Activated naive CD8-positive, alpha-beta T cell (primary cell): ENCODE measurements around the gene HMCN1.
"Not testable (repeated sequence)": the region's sequence is repeated elsewhere in the genome, so short reads cannot be mapped to it uniquely, and the experiment has no call there.

Experiments used
- H3K27ac Mint-ChIP-seq: one replicate; pipeline ENCODE4 v1.8.0; 2021; ENCODE audit warnings: mixed read lengths
- H3K27me3 Mint-ChIP-seq: one replicate; pipeline ENCODE4 v1.8.0; 2021; ENCODE audit warnings: mixed read lengths
- H3K36me3 Mint-ChIP-seq: one replicate; pipeline ENCODE4 v1.8.0; 2021; ENCODE audit warnings: mixed read lengths
- H3K4me1 Mint-ChIP-seq: one replicate; pipeline ENCODE4 v1.8.0; 2021; ENCODE audit warnings: low read depth, mixed read lengths
- H3K4me3 Mint-ChIP-seq: one replicate; pipeline ENCODE4 v1.8.0; 2021; ENCODE audit warnings: mild to moderate bottlenecking, mixed read lengths
- H3K9me3 Mint-ChIP-seq: one replicate; pipeline ENCODE4 v1.8.0; 2021; ENCODE audit warnings: low read depth, mixed read lengths

HMCN1 gene

GRCh38 chr1:186154651-186155050 lies 420.5 kb downstream of the HMCN1 start:
- Mint-ChIP-seq H3K36me3 (no peaks in the 10 kb centered on the region), H3K4me1 (no peaks in the 10 kb centered on the region), H3K4me3 (no peak overlapping the region), H3K27ac (no peak overlapping the region), H3K9me3 (no peaks in the 10 kb centered on the region), H3K27me3 (no peaks in the 10 kb centered on the region)

- H3K9me3 Mint-ChIP-seq: no peaks in the 10 kb centered on the region
- H3K27ac Mint-ChIP-seq: no peak overlapping the region
- no peaks in the 10 kb centered on the region for H3K4me1 Mint-ChIP-seq
These were observed 421.4 kb downstream of the HMCN1 start for GRCh38 chr1:186155594-186155993.

DNA sequence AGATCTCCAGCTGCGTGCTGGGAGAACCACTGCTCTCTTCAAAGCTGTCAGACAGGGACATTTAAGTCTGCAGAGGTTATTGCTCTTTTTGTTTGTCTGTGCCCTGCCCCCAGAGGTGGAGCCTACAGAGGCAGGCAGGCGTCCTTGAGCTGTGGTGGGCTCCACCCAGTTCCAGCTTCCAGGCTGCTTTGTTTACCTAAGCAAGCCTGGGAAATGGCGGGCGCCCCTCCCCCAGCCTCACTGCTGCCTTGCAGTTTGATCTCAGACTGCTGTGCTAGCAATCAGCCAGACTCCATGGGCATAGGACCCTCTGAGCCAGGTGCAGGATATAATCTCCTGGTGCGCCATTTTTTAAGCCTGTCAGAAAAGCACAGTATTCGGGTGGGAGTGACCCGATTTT lies 428.7 kb downstream of the HMCN1 start:
- H3K27ac Mint-ChIP-seq, H3K4me1 Mint-ChIP-seq, H3K9me3 Mint-ChIP-seq, H3K36me3 Mint-ChIP-seq, H3K4me3 Mint-ChIP-seq: not testable (repeated sequence)
- peaks cover 14% of the 10 kb centered on the region for H3K27me3 Mint-ChIP-seq

More at GRCh38 chr1:186155594-186155993, 421.4 kb downstream of the HMCN1 start:
- H3K4me3 Mint-ChIP-seq: no peak overlapping the region
- H3K27me3 Mint-ChIP-seq: no peaks in the 10 kb centered on the region
- no peaks in the 10 kb centered on the region for H3K36me3 Mint-ChIP-seq

GRCh38 chr1:186164773-186165172 lies 430.6 kb downstream of the HMCN1 start:
- no peak overlapping the region for H3K4me3 Mint-ChIP-seq
- H3K27me3 Mint-ChIP-seq: peaks cover 17% of the 10 kb centered on the region
- H3K4me1 Mint-ChIP-seq: no peaks in the 10 kb centered on the region
- H3K36me3 Mint-ChIP-seq: peaks cover 2% of the 10 kb centered on the region
- peaks cover 3% of the 10 kb centered on the region for H3K9me3 Mint-ChIP-seq
- H3K27ac Mint-ChIP-seq: no peak overlapping the region

DNA sequence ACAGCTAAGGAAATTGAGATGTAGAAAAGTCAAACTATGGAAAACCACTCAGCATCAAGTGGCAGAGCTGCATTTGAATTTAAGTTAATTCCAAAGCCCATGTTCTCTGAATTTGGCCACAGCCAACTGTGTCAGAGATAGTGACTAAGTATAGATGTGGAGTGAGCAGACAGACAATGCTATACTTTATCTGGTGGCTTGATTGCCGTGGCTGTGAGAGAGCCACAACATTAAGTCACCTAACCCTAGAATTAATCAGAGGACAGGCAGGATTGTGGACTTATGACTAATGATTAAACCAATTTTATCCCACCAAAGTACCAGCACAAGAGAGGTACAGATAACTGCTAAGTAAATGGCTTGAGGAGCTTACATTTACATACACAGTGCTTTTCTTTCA lies 431.1 kb downstream of the HMCN1 start:
- H3K27ac Mint-ChIP-seq: no peak overlapping the region
- peaks cover 3% of the 10 kb centered on the region for H3K9me3 Mint-ChIP-seq
- H3K27me3 Mint-ChIP-seq: peaks cover 19% of the 10 kb centered on the region
- no peak overlapping the region for H3K4me3 Mint-ChIP-seq
- H3K36me3 Mint-ChIP-seq: peaks cover 2% of the 10 kb centered on the region
- H3K4me1 Mint-ChIP-seq: no peaks in the 10 kb centered on the region

DNA sequence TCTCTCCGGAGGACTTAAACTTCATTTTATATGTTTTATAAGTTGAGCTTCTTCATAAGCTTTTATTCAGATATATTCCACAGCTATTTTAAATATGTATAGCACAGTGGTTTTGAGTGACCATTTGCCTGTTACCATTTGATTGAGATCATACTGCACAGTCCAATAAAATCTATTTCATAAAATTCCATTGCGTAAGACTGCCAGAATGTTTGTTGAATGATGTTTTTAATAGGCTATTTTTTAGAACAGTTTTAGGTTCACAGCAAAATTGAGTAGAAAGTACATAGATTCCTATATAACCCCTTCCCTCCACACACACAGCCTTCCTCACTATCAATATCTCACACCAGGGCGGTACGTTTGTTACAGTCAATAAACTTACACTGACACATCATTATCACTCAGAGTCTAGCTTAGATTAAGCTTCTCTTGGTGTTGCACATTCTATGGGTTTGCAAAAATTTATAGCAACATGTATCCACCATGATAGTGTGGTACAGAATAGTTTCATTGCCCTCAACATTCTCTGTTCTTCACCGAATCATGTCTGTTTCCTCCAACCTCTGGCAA lies 433.0 kb downstream of the HMCN1 start:
- Mint-ChIP-seq H3K36me3 (peaks cover 2% of the 10 kb centered on the region), H3K4me1 (no peaks in the 10 kb centered on the region), H3K27ac (no peak overlapping the region), H3K27me3 (peaks cover 24% of the 10 kb centered on the region), H3K4me3 (no peak overlapping the region), H3K9me3 (peaks cover under 1% of the 10 kb centered on the region)

GRCh38 chr1:186175588-186175987 lies 441.4 kb downstream of the HMCN1 start:
- Mint-ChIP-seq H3K4me3 (no peak overlapping the region), H3K4me1 (no peaks in the 10 kb centered on the region)

DNA sequence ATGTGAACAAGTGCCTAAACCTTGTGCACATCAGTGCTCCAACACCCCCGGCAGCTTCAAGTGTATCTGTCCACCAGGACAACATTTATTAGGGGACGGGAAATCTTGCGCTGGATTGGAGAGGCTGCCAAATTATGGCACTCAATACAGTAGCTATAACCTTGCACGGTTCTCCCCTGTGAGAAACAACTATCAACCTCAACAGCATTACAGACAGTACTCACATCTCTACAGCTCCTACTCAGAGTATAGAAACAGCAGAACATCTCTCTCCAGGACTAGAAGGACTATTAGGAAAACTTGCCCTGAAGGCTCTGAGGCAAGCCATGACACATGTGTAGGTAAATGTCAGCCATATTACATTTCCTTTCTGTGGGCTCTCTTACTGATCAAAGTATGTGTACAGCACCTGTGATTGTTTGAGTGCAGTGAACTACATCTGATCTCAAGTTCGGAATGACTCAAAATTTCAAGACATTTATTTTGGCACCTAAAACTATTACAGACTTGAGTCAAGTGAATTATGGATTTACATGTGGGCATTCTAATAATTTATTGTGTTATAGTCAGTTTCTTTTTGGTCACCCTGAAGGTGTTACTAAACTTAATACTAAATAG lies 444.3 kb downstream of the HMCN1 start:
- Mint-ChIP-seq H3K27me3 (peaks cover 11% of the 10 kb centered on the region), H3K4me3 (no peak overlapping the region), H3K4me1 (no peaks in the 10 kb centered on the region), H3K27ac (no peak overlapping the region), H3K9me3 (no peaks in the 10 kb centered on the region), H3K36me3 (no peaks in the 10 kb centered on the region)

More at GRCh38 chr1:186175588-186175987, 441.4 kb downstream of the HMCN1 start:
- Mint-ChIP-seq H3K27ac (no peak overlapping the region), H3K27me3 (peaks cover 9% of the 10 kb centered on the region), H3K9me3 (no peaks in the 10 kb centered on the region), H3K36me3 (no peaks in the 10 kb centered on the region)

DNA sequence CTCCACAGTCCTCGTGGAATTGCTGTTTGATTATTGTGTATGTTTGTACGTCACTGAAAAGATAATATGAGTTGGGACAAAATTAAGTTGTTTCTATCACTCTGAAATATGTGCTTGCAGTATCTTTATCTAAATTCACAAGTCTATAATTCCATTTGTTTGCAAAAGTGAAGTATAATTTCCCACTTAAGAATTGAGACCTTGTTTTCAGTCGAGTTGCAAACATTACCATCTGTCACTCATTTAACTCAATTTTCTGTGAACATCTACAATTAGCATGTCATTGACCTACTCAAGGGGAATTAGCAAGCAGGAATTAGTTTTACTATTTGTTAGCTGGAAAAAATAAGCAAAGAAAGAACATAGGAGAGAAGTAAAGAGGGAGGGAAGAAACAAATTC lies 445.0 kb downstream of the HMCN1 start:
- no peaks in the 10 kb centered on the region for H3K36me3 Mint-ChIP-seq
- H3K27ac Mint-ChIP-seq: no peak overlapping the region
- H3K4me1 Mint-ChIP-seq: peaks cover 7% of the 10 kb centered on the region
- peaks cover 11% of the 10 kb centered on the region for H3K27me3 Mint-ChIP-seq
- no peak overlapping the region for H3K4me3 Mint-ChIP-seq
- no peaks in the 10 kb centered on the region for H3K9me3 Mint-ChIP-seq

DNA sequence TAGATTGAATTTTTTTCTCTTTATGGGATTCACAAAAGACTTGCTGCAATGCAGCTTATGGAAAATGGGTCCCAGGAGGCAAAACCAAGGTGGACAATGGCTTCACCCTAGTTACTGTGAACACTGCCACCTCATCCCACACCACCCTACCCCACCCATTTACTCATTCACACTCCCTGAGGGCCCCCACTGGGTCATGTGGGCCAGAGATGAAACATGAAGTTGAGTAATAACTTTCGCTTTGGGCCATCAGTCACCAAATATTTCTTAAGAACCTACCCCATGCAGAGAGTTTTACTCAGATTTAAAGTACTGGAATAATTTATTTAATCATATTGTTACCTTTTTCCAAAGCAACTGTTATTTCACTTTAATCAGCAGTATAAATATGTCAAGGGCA lies 449.0 kb downstream of the HMCN1 start:
- Mint-ChIP-seq H3K4me1 (peaks cover 7% of the 10 kb centered on the region), H3K27ac (no peak overlapping the region), H3K4me3 (no peak overlapping the region), H3K27me3 (peaks cover 14% of the 10 kb centered on the region), H3K9me3 (no peaks in the 10 kb centered on the region), H3K36me3 (no peaks in the 10 kb centered on the region)

- Mint-ChIP-seq H3K9me3 (no peaks in the 10 kb centered on the region), H3K27me3 (peaks cover 14% of the 10 kb centered on the region), H3K36me3 (no peaks in the 10 kb centered on the region), H3K4me1 (peaks cover 7% of the 10 kb centered on the region), H3K4me3 (no peak overlapping the region), H3K27ac (no peak overlapping the region)
These were observed 449.9 kb downstream of the HMCN1 start for GRCh38 chr1:186183970-186184628.

DNA sequence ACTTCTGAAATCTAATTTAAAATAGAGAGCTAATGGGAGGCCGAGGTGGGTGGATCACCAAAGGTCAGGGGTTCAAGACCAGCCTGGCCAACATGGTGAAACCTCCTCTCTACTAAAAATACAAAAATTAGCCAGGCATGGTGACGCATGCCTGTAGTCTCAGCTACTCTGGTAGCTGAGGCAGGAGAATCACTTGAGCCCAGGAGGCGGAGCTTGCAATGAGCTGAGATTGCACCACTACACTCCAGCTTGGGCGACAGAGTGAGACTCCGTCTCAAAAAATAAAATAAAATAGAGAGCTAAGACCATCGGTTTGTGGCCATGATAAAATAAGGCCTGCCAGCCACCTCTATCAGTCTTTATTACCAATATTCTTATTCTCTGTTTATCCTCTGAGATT lies 452.1 kb downstream of the HMCN1 start:
- not testable (repeated sequence) for H3K4me1 Mint-ChIP-seq, H3K36me3 Mint-ChIP-seq, H3K27ac Mint-ChIP-seq, H3K4me3 Mint-ChIP-seq, H3K27me3 Mint-ChIP-seq, H3K9me3 Mint-ChIP-seq

DNA sequence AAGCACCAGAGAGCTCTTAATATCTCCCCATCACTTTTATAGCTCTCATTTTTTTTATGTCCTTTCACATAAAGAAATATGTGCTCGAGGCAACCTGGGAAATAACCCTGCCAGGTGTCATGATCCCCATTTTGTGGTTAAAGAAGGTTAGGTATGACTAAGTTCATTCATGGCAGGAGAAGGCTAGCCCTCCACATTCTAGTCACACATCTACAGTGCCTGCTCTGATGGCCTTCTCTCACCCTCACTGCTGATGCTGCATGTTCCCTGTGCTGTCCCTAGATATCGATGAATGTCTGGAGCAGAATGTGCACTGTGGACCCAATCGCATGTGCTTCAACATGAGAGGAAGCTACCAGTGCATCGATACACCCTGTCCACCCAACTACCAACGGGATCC lies 453.4 kb downstream of the HMCN1 start:
- Mint-ChIP-seq H3K4me3 (no peak overlapping the region), H3K36me3 (no peaks in the 10 kb centered on the region), H3K27ac (no peak overlapping the region), H3K27me3 (peaks cover 6% of the 10 kb centered on the region), H3K9me3 (no peaks in the 10 kb centered on the region), H3K4me1 (peaks cover 7% of the 10 kb centered on the region)

DNA sequence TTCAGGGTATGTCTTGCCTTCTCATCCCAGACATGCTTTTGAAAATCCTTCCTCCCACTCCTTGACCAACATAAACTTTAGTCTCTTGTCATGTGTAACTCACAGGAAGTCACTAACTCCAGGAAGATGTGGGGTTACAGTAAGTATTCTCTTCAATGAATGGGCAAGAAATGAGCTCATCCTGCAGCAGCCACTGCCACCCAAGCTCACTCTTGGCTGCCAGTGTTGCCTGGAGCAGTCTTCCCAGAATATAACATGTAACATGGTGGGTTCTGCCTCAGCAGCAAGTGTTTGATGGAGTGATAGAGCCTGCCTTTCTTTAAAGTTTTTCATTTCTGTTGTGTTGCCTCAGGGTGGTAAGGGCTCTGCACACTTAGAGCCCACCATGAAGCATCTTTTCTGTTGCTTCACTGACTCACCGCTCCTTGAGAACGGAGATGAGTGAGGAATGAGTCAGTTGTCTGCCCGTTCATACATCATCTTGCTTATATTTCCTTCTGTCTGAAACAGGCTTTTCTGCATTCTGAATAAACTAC lies 453.9 kb downstream of the HMCN1 start:
- Mint-ChIP-seq H3K27me3 (peaks cover 5% of the 10 kb centered on the region), H3K36me3 (no peaks in the 10 kb centered on the region), H3K9me3 (no peaks in the 10 kb centered on the region), H3K27ac (no peak overlapping the region), H3K4me1 (peaks cover 7% of the 10 kb centered on the region), H3K4me3 (no peak overlapping the region)

DNA sequence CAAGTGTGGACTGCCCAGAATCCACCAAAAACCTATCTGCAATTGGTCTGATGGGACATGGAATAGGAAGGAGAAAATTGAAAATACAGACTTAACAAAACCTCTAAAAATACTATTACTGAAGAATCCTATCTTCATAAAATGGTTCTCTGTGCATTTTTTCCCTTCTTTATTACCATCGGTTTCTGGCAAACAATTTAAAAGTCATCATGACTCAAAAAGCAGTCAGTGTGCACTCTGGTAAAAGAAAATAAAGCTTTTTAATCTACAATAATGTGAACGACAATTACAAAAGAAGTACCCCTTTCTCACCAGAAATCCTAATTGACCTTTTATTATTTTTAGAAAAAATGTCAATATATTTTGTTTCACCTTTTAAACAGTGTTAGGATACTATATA lies 454.5 kb downstream of the HMCN1 start:
- Mint-ChIP-seq H3K4me3 (no peak overlapping the region), H3K27ac (no peak overlapping the region), H3K27me3 (peaks cover 9% of the 10 kb centered on the region), H3K4me1 (peaks cover 5% of the 10 kb centered on the region), H3K9me3 (no peaks in the 10 kb centered on the region), H3K36me3 (no peaks in the 10 kb centered on the region)
